HG03521 (cell line): Measurements from ENCODE around the gene ANTXR1.
"Not testable (repeated sequence)": the region's sequence is repeated elsewhere in the genome, so short reads cannot be mapped to it uniquely, and the experiment has no call there.

Experiments used
- ATAC-seq: cut with Tn5 transposase; IDR thresholded peaks from one replicate; pipeline ENCODE4 v1.9.1; 2021; ENCODE audit warnings: mild to moderate bottlenecking, moderate library complexity; ENCODE audit not compliant: unreplicated experiment

Gene ANTXR1

GRCh38 chr2:69223759-69224511, 211.0 kb downstream of the ANTXR1 start:
- ATAC-seq: no peak

GRCh38 chr2:69224512-69224837, 211.5 kb downstream of the ANTXR1 start:
- no peak for ATAC-seq

- no peak for ATAC-seq
Measured at GRCh38 chr2:69225933-69226332, 213.0 kb downstream of the ANTXR1 start.

GRCh38 chr2:69226903-69227302, 213.9 kb downstream of the ANTXR1 start:
- ATAC-seq: no peak

DNA sequence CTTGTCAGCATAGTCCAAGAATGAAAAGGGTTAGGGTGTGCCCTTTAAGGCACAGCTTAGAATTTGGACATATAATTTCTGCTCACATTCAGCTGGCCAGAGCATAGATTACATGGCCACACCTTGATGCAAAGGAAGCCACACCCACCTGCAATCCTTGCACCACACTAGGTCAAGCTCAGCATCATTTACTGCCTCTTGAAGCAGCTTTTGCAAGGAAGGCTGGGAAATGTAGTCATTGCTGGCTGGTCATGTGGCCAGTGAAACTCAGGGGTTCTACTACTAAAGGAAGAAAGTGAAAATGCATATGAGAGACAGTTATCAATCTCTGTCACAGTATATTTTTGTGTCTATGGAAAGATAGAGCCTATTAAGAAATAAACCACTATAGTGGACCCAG, 214.7 kb downstream of the ANTXR1 start:
- ATAC-seq: no peak

GRCh38 chr2:69230946-69231345, 218.0 kb downstream of the ANTXR1 start:
- not testable (repeated sequence) for ATAC-seq

DNA sequence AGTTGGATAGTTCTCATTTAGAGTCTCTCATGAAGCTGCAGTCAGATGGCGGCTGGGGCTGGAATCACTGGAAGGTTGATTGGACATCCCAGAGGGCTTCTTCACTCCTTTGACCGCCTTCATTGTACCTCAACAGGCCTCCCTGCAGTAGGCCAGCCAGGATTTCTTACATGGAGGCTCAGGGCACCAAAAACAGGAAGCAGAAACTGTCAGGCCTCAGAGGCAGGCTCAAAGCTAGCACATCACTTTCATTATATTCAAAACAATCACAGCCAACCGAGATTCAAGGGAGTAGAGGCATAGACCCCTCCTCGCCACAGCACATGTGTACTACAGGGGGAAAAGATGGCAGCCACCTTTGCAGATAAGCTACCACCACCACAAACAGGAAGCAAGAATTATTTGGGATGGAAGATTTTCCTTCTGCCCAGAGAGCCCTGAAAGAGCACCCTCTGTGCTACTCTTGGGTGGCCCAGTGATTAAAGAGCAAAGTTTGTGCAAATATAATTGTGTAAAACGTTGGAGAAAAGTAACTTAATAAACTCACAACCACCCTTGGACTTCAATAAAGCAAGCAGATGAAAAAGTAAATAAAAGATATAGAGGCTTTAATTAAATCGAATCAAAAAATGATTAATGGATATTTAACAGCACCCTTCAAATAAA, 218.8 kb downstream of the ANTXR1 start:
- ATAC-seq: no peak

GRCh38 chr2:69235835-69236234, 222.9 kb downstream of the ANTXR1 start:
- not testable (repeated sequence) for ATAC-seq

DNA sequence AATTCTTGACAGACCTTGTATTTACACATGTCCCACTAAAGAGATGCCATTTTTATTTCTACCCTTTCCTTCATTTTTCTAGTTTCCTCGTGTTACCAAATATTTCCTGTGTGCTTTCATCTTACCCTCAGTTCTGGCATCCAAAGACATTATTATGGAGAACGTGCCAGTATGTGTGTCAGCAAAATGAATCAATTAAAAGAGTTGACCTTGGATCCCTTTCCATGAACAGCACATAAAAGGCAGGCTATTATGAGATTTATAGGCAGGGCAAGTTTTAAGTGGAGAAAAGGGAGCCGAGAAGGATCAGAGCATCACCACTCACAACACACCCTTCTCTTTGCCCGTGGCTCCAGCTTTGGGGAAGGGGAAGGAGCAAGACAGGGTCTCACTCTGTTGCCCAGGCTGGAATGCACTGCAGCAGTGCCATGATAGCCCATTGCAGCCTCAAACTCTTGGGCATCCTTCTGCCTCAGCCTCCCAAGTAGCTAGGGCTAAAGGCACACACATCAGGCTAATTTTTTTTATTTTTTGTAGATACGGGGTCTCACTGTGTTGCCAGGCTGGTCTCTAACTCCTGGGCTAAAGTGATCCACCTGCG, 224.2 kb downstream of the ANTXR1 start:
- ATAC-seq: no peak

GRCh38 chr2:69238449-69239031, 225.6 kb downstream of the ANTXR1 start:
- no peak for ATAC-seq

DNA sequence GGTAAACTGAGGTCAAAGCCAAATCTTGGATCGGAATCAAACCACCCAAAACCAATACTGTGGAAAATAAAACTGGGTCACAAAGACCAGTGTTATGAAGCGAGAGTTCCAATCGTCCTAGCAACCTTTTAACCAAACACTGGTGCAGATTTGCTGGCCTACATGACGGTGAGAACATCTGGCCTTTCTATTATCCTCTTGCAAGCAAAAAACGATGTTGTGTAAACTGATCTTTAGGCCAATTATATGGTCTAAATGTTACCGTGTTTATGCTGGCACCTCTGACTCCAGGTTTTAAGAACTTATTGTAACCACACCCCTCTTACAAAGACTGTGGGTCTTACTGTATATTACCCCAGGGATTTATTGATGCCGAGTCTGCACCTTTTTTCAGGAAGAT, 228.1 kb downstream of the ANTXR1 start:
- ATAC-seq: no peak

GRCh38 chr2:69241664-69242514, 228.9 kb downstream of the ANTXR1 start:
- no peak for ATAC-seq

DNA sequence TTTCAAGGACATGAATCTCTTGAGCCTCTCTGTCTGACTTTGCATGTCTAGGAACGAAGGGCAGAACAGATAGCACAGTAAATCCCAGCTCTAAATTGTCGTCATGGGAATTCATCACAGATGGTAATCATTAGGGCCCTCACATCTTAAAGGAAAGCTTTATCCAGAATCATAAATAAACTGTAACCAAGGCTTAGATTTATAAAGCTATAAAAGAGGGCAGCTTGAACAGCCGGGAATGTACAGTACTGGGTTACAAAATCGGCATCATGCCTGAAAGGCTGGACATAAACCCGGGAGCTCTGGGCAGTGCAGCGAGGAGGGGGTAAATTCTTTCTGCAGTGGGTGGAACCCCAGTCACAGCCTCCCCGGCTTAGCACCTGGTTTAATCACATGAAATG, 229.7 kb downstream of the ANTXR1 start:
- ATAC-seq: no peak

DNA sequence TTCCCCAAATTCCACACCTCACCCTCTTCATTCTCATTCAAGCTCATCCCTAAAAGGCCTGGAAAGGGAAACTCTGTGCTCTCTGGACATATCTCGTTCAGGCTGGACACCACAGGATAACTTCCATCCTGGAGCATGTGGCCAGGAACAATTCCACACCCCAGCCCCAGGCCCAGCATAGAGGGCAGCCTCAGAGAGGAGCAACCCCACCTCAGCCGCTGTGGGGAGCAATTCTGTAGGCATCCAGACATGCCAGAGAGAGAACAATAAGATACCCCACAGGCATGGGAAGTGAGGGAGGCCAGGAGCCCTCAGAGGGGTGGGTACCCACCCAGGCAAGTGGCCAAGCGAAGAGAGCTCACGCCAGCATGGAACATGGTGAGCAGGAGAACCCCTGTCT, 230.7 kb downstream of the ANTXR1 start:
- ATAC-seq: no peak

GRCh38 chr2:69244882-69245281, 231.9 kb downstream of the ANTXR1 start:
- no peak for ATAC-seq

GRCh38 chr2:69247583-69247982, 234.6 kb downstream of the ANTXR1 start:
- no peak for ATAC-seq

GRCh38 chr2:69248232-69248631, 235.3 kb downstream of the ANTXR1 start:
- no peak for ATAC-seq

DNA sequence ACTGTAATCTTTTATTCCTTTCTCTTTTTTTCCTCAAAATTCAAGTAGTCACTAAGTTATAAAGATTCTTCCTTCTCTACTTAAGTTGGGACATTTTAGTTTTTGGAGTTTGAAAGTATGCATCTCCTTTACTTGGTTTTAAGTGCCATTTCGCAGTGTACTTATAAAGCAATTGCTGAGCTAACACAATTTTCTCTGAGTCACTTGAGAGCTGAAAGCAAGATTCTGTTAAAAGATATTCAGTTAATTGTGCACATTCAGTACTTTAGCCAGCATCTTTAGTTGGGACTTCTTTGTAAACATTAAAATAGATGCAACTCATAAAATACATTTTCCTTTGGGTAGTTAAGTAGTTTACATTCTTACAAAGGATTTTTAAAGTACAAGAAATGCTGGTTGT, 238.0 kb downstream of the ANTXR1 start:
- ATAC-seq: no peak

- ATAC-seq: no peak
Measured at GRCh38 chr2:69251943-69252342, 239.0 kb downstream of the ANTXR1 start.

GRCh38 chr2:69253112-69253511, 240.1 kb downstream of the ANTXR1 start:
- ATAC-seq: no peak
